ENCODE results near the gene SEMA4B.

The SEMA4B gene

DNA sequence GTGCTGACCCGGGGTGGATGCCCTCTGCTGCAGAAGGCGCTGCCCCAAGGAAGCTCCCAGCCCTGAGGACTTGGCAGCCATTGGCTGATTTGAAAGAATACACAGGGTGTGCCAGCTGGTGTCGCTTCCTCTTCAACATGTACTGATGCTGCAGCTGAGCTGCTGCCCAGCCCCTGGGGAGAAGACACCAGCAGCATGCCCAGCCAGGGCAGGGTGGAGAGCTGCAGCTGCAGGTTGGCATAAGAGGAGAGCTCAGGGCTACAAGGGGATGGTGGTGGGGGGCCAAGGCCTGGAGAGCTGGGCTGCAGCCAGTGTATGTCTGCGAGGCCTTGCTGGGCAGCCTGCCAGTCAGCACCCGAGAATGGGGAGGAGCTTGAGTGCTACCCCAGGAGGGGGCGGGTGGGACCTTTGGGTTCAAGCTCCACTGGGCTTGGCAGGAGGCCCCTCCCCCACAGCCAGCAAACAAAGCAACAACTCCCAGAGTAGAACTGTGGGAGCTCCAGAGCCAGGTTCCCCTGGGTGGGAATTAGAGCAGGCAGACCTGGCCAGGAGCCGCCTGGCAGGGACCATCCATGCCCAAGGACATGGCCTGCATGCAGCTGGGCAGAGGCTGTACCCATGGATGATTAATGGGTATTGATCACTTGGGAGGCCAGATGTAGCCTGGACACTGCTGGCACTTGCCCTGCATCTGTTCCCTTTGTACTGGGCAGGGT, 9.2 kb upstream of the SEMA4B start:
- TF ChIP-seq, protein P1, sequence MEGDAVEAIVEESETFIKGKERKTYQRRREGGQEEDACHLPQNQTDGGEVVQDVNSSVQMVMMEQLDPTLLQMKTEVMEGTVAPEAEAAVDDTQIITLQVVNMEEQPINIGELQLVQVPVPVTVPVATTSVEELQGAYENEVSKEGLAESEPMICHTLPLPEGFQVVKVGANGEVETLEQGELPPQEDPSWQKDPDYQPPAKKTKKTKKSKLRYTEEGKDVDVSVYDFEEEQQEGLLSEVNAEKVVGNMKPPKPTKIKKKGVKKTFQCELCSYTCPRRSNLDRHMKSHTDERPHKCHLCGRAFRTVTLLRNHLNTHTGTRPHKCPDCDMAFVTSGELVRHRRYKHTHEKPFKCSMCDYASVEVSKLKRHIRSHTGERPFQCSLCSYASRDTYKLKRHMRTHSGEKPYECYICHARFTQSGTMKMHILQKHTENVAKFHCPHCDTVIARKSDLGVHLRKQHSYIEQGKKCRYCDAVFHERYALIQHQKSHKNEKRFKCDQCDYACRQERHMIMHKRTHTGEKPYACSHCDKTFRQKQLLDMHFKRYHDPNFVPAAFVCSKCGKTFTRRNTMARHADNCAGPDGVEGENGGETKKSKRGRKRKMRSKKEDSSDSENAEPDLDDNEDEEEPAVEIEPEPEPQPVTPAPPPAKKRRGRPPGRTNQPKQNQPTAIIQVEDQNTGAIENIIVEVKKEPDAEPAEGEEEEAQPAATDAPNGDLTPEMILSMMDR (IDR thresholded peaks at IDR 0.05), result no peak

DNA sequence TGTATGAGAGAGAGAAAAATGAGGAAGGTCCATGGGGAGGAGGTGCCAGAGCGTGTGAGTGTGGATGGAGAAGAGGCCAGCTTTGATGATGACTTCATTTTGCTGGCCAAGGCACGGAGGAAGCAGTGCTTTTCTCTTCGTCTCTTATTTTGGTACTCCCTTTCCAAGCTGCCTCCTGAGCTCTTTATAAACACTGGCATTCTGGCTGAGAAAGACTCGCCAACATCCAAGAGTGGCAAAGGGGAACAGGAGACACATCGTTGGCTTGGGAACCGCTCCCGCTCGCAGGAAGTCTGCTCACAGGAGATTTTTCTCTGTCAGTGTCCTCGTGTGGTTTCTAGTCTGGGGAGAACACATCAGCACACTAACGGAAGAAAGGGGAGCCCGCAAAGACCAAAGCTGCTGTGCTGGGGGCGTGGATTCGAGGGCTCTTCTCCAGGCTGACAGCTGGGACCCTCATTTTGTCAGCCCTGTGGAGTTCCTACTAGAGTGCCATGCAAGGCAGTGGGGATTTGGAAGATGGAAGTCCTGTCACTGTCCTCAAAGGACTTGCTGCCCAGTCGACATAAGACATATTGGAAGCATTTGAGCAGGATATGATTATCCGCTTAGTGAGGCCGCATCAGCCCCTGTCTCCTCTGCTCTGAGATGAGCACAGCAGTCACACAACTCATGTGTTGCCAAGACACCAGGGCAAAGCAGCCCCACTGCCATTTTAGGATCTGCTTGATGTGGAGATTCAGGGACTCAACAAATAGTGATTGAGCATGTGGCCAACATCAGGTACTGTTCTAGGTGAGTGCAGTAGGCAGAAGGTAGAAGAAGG, 8.0 kb upstream of the SEMA4B start:
- TF ChIP-seq, protein P1 (IDR thresholded peaks at IDR 0.05), result no peak

DNA sequence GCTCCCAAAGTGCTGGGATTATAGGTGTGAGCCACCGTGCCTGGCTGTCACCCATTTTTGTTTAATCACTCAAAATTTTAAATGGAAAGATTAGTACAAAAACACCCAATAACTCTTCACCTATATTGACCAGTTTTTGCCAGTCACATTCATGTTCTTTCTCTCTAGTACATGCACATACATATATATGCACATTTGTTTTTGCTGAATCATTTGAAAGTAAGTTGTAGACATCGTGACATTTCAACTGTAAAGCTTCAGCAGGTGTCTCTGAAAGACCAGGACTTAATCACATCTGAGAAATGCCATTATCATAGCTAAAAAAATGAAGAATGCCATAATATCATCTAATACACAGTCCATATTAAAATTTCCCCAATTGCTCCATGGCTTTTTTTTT, 6.5 kb upstream of the SEMA4B start:
- TF ChIP-seq, protein P1 (IDR thresholded peaks at IDR 0.05), result no peak

GRCh38 chr15:90200534-90201129, 498 bp upstream of the SEMA4B start:
- TF ChIP-seq, protein P1 (IDR thresholded peaks at IDR 0.05), result no peak

DNA sequence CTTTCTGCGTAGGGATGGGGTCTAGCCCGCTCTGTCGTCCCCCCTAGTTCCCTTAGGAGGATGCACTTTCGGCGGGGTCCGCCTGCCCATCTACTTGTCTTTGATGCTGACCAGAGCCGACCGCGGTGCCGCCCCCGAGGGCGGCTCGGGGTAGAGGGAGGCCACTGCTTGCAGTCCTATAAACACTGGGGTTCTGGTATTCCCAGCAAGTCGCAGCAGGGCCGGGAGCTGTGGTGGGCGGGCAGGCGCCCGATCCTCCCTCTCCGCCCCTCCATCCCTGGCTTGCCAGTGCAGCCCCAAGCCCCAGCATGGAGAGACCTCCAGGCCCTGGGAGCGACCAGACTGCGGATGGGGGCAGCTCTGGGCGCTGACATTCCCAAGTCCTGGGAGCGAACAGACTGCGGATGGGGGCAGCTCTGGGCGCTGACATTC, 830 bp downstream of the SEMA4B start:
- TF ChIP-seq, protein P1 (IDR thresholded peaks at IDR 0.05), result no peak

GRCh38 chr15:90202929-90203328, 1.8 kb downstream of the SEMA4B start:
- TF ChIP-seq, protein P1 (IDR thresholded peaks at IDR 0.05), result no peak

DNA sequence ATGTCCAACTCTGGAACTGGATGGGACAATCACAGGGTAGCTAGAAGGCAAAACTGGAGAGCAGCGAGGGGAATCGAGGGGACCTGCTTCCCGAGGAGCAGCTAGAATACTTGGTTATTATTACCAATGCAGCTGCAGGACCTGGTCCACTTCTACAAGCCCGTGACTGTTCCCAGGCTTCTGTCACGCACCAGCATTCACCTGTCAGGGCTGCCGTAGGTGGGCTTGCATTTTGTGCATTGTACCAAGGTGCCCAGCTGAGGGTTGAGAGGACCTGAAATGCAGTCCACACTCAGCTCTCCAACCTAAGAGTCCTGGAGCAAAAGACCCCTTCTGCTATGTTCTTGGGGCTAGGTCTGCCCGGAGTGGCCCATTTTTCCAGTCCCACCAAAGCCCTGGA, 2.3 kb downstream of the SEMA4B start:
- TF ChIP-seq, protein P1 (IDR thresholded peaks at IDR 0.05), result no peak
